ENCODE measurements around the gene DPP10. TPM values are rescaled to one million over a fixed set of nuclear protein-coding genes. Genes with fewer than 3 reads are reported as not detected.

DPP10 gene
- total RNA-seq, 1 experiment from 2014 or later = not detected

DNA sequence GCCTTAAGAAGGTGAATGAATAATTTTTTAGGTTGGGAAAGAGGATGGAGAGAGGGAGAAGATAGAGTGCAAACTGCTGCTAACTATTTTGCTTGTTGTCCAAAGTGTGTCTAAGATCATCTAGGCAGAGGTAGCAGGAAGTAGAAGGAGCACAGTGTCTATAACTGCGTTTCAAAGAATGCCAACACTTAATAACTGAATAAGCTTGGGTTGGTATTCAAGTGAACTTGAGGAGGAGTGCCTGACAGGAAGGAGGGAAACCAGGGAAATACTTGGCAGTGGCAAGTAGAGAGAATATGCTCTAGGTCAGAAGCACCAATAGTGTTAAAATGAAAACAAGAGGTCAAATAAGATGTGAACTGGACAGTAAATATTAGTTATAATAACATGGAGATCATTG is 155.9 kb downstream of the DPP10 start:
- Histone ChIP-seq H3K27me3 (ENCODE audit: control insufficient read depth, insufficient read depth, low read length) (no peaks in the 10 kb centered on the region), H3K4me1 (ENCODE audit: control insufficient read depth, insufficient read depth, low read length) (no peaks in the 10 kb centered on the region), H3K27ac (ENCODE audit: low read length) (no peak overlapping the region), H3K9me3 (ENCODE audit: control insufficient read depth, insufficient read depth, low read depth, low read length) (no peaks in the 10 kb centered on the region), H3K36me3 (ENCODE audit: control insufficient read depth, insufficient read depth, low read length) (no peaks in the 10 kb centered on the region), H3K4me3 (ENCODE audit: low read depth in 2 of 2, low read length in 2 of 2) (no peak overlapping the region)
- intact Hi-C loops (cut with micrococcal nuclease; ENCODE audit: unreplicated experiment) = no loop called here
- no peak for DNase-seq (ENCODE audit: low read depth, low spot score)
- no peak for ATAC-seq
- TF ChIP-seq SIN3A (IDR thresholded peaks at IDR 0.05; ENCODE audit: borderline replicate concordance, insufficient read depth, low read depth, low read length) = no peak
- TF ChIP-seq, protein P1, sequence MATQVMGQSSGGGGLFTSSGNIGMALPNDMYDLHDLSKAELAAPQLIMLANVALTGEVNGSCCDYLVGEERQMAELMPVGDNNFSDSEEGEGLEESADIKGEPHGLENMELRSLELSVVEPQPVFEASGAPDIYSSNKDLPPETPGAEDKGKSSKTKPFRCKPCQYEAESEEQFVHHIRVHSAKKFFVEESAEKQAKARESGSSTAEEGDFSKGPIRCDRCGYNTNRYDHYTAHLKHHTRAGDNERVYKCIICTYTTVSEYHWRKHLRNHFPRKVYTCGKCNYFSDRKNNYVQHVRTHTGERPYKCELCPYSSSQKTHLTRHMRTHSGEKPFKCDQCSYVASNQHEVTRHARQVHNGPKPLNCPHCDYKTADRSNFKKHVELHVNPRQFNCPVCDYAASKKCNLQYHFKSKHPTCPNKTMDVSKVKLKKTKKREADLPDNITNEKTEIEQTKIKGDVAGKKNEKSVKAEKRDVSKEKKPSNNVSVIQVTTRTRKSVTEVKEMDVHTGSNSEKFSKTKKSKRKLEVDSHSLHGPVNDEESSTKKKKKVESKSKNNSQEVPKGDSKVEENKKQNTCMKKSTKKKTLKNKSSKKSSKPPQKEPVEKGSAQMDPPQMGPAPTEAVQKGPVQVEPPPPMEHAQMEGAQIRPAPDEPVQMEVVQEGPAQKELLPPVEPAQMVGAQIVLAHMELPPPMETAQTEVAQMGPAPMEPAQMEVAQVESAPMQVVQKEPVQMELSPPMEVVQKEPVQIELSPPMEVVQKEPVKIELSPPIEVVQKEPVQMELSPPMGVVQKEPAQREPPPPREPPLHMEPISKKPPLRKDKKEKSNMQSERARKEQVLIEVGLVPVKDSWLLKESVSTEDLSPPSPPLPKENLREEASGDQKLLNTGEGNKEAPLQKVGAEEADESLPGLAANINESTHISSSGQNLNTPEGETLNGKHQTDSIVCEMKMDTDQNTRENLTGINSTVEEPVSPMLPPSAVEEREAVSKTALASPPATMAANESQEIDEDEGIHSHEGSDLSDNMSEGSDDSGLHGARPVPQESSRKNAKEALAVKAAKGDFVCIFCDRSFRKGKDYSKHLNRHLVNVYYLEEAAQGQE (IDR thresholded peaks at IDR 0.05; ENCODE audit: insufficient read depth in 1 of 2, low read depth in 2 of 2, low read length in 1 of 2) = no peak
- TF ChIP-seq TCF7L2 (IDR thresholded peaks at IDR 0.05; ENCODE audit: low read depth, low read length) = no peak
- no peak for TF ChIP-seq POLR2AphosphoS5 (IDR thresholded peaks at IDR 0.05; ENCODE audit: low read depth, low read length)
- no peak for TF ChIP-seq CTCF (IDR thresholded peaks at IDR 0.05)
- in situ Hi-C loops (cut with HindIII; ENCODE audit: low pct_unique_long_range_greater_than_20kb, low sequenced_read_pairs) = no loop called here
- POLR2A ChIA-PET = no interaction called here
- CTCF ChIA-PET = no interaction called here
- no TSS peak for BruUV-seq (replicated peaks)

DNA sequence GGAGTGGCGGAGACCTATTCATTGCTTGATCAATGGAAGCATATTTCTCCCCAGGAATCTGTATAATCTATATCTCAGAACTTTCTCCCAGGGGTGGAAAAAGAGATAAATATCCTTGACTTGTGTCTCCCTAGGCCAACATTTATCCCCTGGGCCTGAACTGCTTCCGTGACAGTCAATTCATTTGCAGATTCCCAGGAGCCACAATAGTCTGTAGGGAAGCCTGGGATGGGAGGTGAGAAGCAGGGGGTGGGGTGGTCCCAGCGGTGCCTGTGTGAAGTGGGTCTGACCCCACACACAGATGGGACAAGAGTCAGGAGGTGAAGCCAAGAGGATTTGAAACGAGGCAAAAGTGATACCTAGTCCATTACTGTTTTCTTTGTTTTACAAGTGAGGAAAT is 166.8 kb downstream of the DPP10 start:
- no peaks in the 10 kb centered on the region for H3K9me3 ChIP-seq (ENCODE audit: control insufficient read depth, insufficient read depth, low read depth, low read length)
- no TSS peak for BruUV-seq (replicated peaks)
- no peak for ATAC-seq
- no peak for DNase-seq (ENCODE audit: low read depth, low spot score)
- H3K4me3 ChIP-seq (ENCODE audit: low read depth in 2 of 2, low read length in 2 of 2) = no peak overlapping the region
- H3K27me3 ChIP-seq (ENCODE audit: control insufficient read depth, insufficient read depth, low read length) = no peaks in the 10 kb centered on the region; the same call in 1 of the 2 replicates
- intact Hi-C loops (cut with micrococcal nuclease; ENCODE audit: unreplicated experiment) (no loop called here), in situ Hi-C loops (cut with HindIII; ENCODE audit: low pct_unique_long_range_greater_than_20kb, low sequenced_read_pairs) (no loop called here)
- ChIA-PET CTCF (no interaction called here), POLR2A (no interaction called here)
- no peaks in the 10 kb centered on the region for H3K4me1 ChIP-seq (ENCODE audit: control insufficient read depth, insufficient read depth, low read length)
- no peak overlapping the region for H3K27ac ChIP-seq (ENCODE audit: low read length)
- no peaks in the 10 kb centered on the region for H3K36me3 ChIP-seq (ENCODE audit: control insufficient read depth, insufficient read depth, low read length)
- no peak for TF ChIP-seq CTCF (IDR thresholded peaks at IDR 0.05)
- no peak for TF ChIP-seq SIN3A (IDR thresholded peaks at IDR 0.05; ENCODE audit: borderline replicate concordance, insufficient read depth, low read depth, low read length)
- no peak for TF ChIP-seq TCF7L2 (IDR thresholded peaks at IDR 0.05; ENCODE audit: low read depth, low read length)
- TF ChIP-seq, protein P1 (IDR thresholded peaks at IDR 0.05; ENCODE audit: insufficient read depth in 1 of 2, low read depth in 2 of 2, low read length in 1 of 2) = no peak
- TF ChIP-seq POLR2AphosphoS5 (IDR thresholded peaks at IDR 0.05; ENCODE audit: low read depth, low read length) = no peak
